ENCODE data around the gene PLET1. TPM values are rescaled to one million over a fixed set of nuclear protein-coding genes. Genes with fewer than 3 reads are reported as not detected.
A peak's percentile ranks its signal among the peaks of the same experiment; 100 is the strongest.

Gene PLET1
- total and polyA plus RNA-seq, 9 of the 15 experiments (the other 6 are each of a cell fraction or from before 2014, with no cell fraction given): not detected

DNA sequence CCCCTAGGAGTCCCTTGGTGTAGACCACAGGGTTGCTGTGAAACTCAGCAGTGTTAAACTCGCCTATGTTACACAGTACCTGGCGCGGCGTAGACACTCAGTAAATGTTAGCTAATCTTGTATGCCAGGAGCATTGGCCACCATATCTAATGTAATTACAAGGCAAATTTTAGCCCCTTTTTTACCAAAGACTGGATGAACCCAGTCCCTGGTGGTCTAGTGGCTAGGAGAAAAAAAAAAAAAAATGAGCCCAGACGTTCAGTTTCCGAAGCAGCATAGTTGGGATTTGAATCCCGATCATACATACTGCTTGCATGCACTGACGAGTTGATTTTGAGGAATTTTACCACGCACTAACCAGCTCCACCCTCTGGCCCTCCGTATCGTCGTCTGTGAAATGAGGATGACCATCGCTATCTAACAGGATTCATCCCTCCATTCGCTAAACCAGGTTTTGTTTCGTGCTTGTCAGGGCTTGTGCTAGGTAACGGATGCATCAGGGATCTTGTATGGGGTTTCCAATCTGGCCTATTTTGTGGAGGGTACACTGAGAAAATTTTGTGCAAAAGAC, 33.7 kb downstream of the PLET1 start (continued):
- TF ChIP-seq RBM14 (IDR thresholded peaks at IDR 0.05; ENCODE audit: borderline replicate concordance, insufficient read depth, low read depth, low read length) (no peak), SUPT5H (IDR thresholded peaks at IDR 0.05) (no peak), SRSF1 (IDR thresholded peaks at IDR 0.05; ENCODE audit: low read depth, low read length) (no peak), ELF1 (tag; IDR thresholded peaks at IDR 0.05) (no peak), ZNF146 (CRISPR knock-in tag; IDR thresholded peaks at IDR 0.05; ENCODE audit: unreplicated experiment) (no peak), GATAD2A (IDR thresholded peaks at IDR 0.05) (no peak), KDM1A (IDR thresholded peaks at IDR 0.05) (no peak), RFX5 (IDR thresholded peaks at IDR 0.05; ENCODE audit: low read depth, low read length) (no peak), SMARCA4 (IDR thresholded peaks at IDR 0.05) (no peak), SMARCC2 (IDR thresholded peaks at IDR 0.05; ENCODE audit: low read depth) (no peak), JUND (IDR thresholded peaks at IDR 0.05; ENCODE audit: borderline replicate concordance, low read depth, low read length) (no peak), JUND (tag; IDR thresholded peaks at IDR 0.05; ENCODE audit: borderline replicate concordance, low read depth, low read length) (no peak), MTA3 (IDR thresholded peaks at IDR 0.05; ENCODE audit: borderline replicate concordance) (no peak), SLC30A9 (CRISPR knock-in tag; IDR thresholded peaks at IDR 0.05) (no peak), ZNF23 (CRISPR knock-in tag; IDR thresholded peaks at IDR 0.05) (no peak), GATAD2B (IDR thresholded peaks at IDR 0.05; ENCODE audit: borderline replicate concordance) (no peak), MYNN (IDR thresholded peaks at IDR 0.05) (no peak), MYNN (CRISPR knock-in tag; IDR thresholded peaks at IDR 0.05) (no peak), HOXB6 (CRISPR knock-in tag; IDR thresholded peaks at IDR 0.05; ENCODE audit: borderline replicate concordance) (no peak), SETDB1 (IDR thresholded peaks at IDR 0.05; ENCODE audit: low read length) (no peak), SIN3B (IDR thresholded peaks at IDR 0.05; ENCODE audit: low read depth) (no peak), PURB (CRISPR knock-in tag; IDR thresholded peaks at IDR 0.05; ENCODE audit: low read depth) (no peak), KAT7 (CRISPR knock-in tag; IDR thresholded peaks at IDR 0.05; ENCODE audit: borderline replicate concordance) (no peak), HDAC2 (IDR thresholded peaks at IDR 0.05) (peak; percentile 26; the same call in 1 of the 2 replicates), KLF16 (IDR thresholded peaks at IDR 0.05) (no peak), ZNF79 (CRISPR knock-in tag; IDR thresholded peaks at IDR 0.05; ENCODE audit: low read depth) (no peak), L3MBTL2 (IDR thresholded peaks at IDR 0.05) (peak; percentile 14; the same call in 1 of the 2 replicates)
- TF ChIP-seq, protein P1, sequence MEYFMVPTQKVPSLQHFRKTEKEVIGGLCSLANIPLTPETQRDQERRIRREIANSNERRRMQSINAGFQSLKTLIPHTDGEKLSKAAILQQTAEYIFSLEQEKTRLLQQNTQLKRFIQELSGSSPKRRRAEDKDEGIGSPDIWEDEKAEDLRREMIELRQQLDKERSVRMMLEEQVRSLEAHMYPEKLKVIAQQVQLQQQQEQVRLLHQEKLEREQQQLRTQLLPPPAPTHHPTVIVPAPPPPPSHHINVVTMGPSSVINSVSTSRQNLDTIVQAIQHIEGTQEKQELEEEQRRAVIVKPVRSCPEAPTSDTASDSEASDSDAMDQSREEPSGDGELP (CRISPR knock-in tag; IDR thresholded peaks at IDR 0.05; ENCODE audit: borderline replicate concordance): no peak
- TF ChIP-seq, protein P2, sequence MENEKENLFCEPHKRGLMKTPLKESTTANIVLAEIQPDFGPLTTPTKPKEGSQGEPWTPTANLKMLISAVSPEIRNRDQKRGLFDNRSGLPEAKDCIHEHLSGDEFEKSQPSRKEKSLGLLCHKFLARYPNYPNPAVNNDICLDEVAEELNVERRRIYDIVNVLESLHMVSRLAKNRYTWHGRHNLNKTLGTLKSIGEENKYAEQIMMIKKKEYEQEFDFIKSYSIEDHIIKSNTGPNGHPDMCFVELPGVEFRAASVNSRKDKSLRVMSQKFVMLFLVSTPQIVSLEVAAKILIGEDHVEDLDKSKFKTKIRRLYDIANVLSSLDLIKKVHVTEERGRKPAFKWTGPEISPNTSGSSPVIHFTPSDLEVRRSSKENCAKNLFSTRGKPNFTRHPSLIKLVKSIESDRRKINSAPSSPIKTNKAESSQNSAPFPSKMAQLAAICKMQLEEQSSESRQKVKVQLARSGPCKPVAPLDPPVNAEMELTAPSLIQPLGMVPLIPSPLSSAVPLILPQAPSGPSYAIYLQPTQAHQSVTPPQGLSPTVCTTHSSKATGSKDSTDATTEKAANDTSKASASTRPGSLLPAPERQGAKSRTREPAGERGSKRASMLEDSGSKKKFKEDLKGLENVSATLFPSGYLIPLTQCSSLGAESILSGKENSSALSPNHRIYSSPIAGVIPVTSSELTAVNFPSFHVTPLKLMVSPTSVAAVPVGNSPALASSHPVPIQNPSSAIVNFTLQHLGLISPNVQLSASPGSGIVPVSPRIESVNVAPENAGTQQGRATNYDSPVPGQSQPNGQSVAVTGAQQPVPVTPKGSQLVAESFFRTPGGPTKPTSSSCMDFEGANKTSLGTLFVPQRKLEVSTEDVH (IDR thresholded peaks at IDR 0.05; ENCODE audit: low read depth, partially characterized antibody): no peak
- TF ChIP-seq, protein P3, sequence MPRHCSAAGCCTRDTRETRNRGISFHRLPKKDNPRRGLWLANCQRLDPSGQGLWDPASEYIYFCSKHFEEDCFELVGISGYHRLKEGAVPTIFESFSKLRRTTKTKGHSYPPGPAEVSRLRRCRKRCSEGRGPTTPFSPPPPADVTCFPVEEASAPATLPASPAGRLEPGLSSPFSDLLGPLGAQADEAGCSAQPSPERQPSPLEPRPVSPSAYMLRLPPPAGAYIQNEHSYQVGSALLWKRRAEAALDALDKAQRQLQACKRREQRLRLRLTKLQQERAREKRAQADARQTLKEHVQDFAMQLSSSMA (CRISPR knock-in tag; IDR thresholded peaks at IDR 0.05): no peak
